Measurements from ENCODE around the gene BCDIN3D. TPM values are rescaled to one million over a fixed set of nuclear protein-coding genes. Genes with fewer than 3 reads are reported as not detected.

BCDIN3D gene
- total RNA-seq, 1 donor from 2014 or later = 5.3 TPM

- Mint-ChIP-seq H3K36me3 (ENCODE audit: unreplicated experiment) (no peaks in the 10 kb centered on the region), H3K4me1 (ENCODE audit: unreplicated experiment) (peaks cover 3% of the 10 kb centered on the region), H3K27ac (ENCODE audit: unreplicated experiment) (no peak overlapping the region), H3K9me3 (ENCODE audit: unreplicated experiment) (no peaks in the 10 kb centered on the region), H3K4me3 (ENCODE audit: unreplicated experiment) (no peak overlapping the region), H3K27me3 (ENCODE audit: unreplicated experiment) (peaks cover 17% of the 10 kb centered on the region)
- DNase-seq (ENCODE audit: extremely low spot score, unreplicated experiment) = peak; percentile 83
- TF ChIP-seq CTCF (IDR thresholded peaks at IDR 0.05) = no peak
Observed at GRCh38 chr12:49868952-49869815, 26.3 kb upstream of the BCDIN3D start.

- H3K9me3 Mint-ChIP-seq (ENCODE audit: unreplicated experiment) = no peaks in the 10 kb centered on the region
- no peak overlapping the region for H3K4me3 Mint-ChIP-seq (ENCODE audit: unreplicated experiment)
- H3K36me3 Mint-ChIP-seq (ENCODE audit: unreplicated experiment) = no peaks in the 10 kb centered on the region
- peaks cover 22% of the 10 kb centered on the region for H3K27me3 Mint-ChIP-seq (ENCODE audit: unreplicated experiment)
- no peak for DNase-seq (ENCODE audit: extremely low spot score, unreplicated experiment)
- H3K27ac Mint-ChIP-seq (ENCODE audit: unreplicated experiment) = no peak overlapping the region
- TF ChIP-seq CTCF (IDR thresholded peaks at IDR 0.05) = no peak
- peaks cover 3% of the 10 kb centered on the region for H3K4me1 Mint-ChIP-seq (ENCODE audit: unreplicated experiment)
Observed at GRCh38 chr12:49868449-49868848, 25.5 kb upstream of the BCDIN3D start.

GRCh38 chr12:49867570-49868341 is 24.9 kb upstream of the BCDIN3D start:
- no peaks in the 10 kb centered on the region for H3K36me3 Mint-ChIP-seq (ENCODE audit: unreplicated experiment)
- H3K9me3 Mint-ChIP-seq (ENCODE audit: unreplicated experiment) = no peaks in the 10 kb centered on the region
- H3K27ac Mint-ChIP-seq (ENCODE audit: unreplicated experiment) = no peak overlapping the region
- DNase-seq (ENCODE audit: extremely low spot score, unreplicated experiment) = no peak
- H3K27me3 Mint-ChIP-seq (ENCODE audit: unreplicated experiment) = peaks cover 22% of the 10 kb centered on the region
- H3K4me3 Mint-ChIP-seq (ENCODE audit: unreplicated experiment) = no peak overlapping the region
- TF ChIP-seq CTCF (IDR thresholded peaks at IDR 0.05) = no peak
- peaks cover 3% of the 10 kb centered on the region for H3K4me1 Mint-ChIP-seq (ENCODE audit: unreplicated experiment)

GRCh38 chr12:49866859-49867569 is 24.1 kb upstream of the BCDIN3D start:
- H3K4me3 Mint-ChIP-seq (ENCODE audit: unreplicated experiment) = no peak overlapping the region
- H3K9me3 Mint-ChIP-seq (ENCODE audit: unreplicated experiment) = no peaks in the 10 kb centered on the region
- peaks cover 22% of the 10 kb centered on the region for H3K27me3 Mint-ChIP-seq (ENCODE audit: unreplicated experiment)
- peaks cover 3% of the 10 kb centered on the region for H3K4me1 Mint-ChIP-seq (ENCODE audit: unreplicated experiment)
- TF ChIP-seq CTCF (IDR thresholded peaks at IDR 0.05) = peak; percentile 97
- H3K27ac Mint-ChIP-seq (ENCODE audit: unreplicated experiment) = no peak overlapping the region
- peak; percentile 88 for DNase-seq (ENCODE audit: extremely low spot score, unreplicated experiment)
- no peaks in the 10 kb centered on the region for H3K36me3 Mint-ChIP-seq (ENCODE audit: unreplicated experiment)
